Measurements from ENCODE around the gene PRUNE2.

DNA sequence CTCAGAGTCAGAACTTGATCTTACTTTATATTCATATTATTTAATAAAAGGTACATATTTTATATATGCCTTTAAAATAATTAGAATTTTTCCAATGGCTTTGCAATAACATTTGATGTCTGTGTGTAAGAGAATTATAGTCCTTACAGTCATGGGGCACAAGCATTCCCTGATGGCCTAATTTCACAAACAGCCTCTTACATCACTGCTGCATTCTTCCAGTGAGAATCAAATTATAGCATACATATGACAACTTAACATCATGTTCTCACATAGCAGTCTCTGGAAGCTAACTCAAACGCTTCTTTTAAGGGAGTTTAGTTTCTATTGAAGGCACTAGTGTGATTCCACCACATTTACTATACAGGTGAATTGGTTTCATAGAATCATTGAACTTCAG, 15.3 kb upstream of the PRUNE2 start:
- no peak for TF ChIP-seq ZNF274 (IDR thresholded peaks at IDR 0.05; ENCODE audit: low read depth, low read length)
- TF ChIP-seq SUZ12 (IDR thresholded peaks at IDR 0.05; ENCODE audit: extremely low read depth, insufficient read depth, insufficient read length), result no peak

Measured in NT2/D1 (cell line).